HepG2 (cell line): ENCODE results near the gene CYP2W1. TPM values are rescaled to one million over a fixed set of nuclear protein-coding genes. Genes with fewer than 3 reads are reported as not detected.
"Not testable (repeated sequence)": the region's sequence is repeated elsewhere in the genome, so short reads cannot be mapped to it uniquely, and the experiment has no call there.

Source experiments
- ATAC-seq: fragments of 200-7000 bp; cut with Tn5 transposase; 3 replicates; pipeline ENCODE4 v1.9.1; 2020; ENCODE audit warnings: mild to moderate bottlenecking, moderate library complexity
- BruUV-seq: library from RNA; stranded (reverse); fragments of 400-500 nt; replicated peaks from 2 replicates; lab custom pipeline; 2021; lab: Mats Ljungman, UMichigan
- CTCF ChIA-PET: fragments of 300-600 bp; formaldehyde crosslinking; extraction: SDS; loops from one replicate; lab custom pipeline; 2021; ENCODE audit warnings: low total read pairs, inconsistent platforms, low intra/inter-chr PET ratio; lab: Yijun Ruan, JAX
- POLR2A ChIA-PET: fragments of 350-600 bp; sonication (Branson Sonifier 250); formaldehyde crosslinking; loops from one replicate; lab custom pipeline; 2020; ENCODE audit warnings: antibody characterized with exemption, inconsistent platforms; lab: Yijun Ruan, JAX
- DNase-seq: peaks from one replicate; pipeline ENCODE4 v3.0.0-alpha.2; 2015; ENCODE audit warnings: low spot score
- FAIRE-seq: peaks from 3 replicates; lab custom pipeline; 2011; peaks lifted over from hg19 to GRCh38; lab: Jason Lieb, UNC
- H2AFZ ChIP-seq: one replicate; pipeline ENCODE4 v1.6.1; 2011; ENCODE audit warnings: low read length, inconsistent platforms
- H3K27ac ChIP-seq: fragments of 300-600 bp; 3 replicates; pipeline ENCODE4 v1.8.0; 2011; ENCODE audit warnings: mixed run types, mild to moderate bottlenecking, mixed read lengths, low read length, inconsistent platforms; ENCODE audit not compliant: insufficient read depth; ENCODE audit errors: extremely low read length
- H3K27me3 ChIP-seq, 2 experiments: fragments of 200-600 bp in 1 of 2; 2 replicates in 1 of 2; 3 replicates in 1 of 2; pipeline versions ENCODE4 v1.6.0 to v1.8.0; 2011; ENCODE audit warnings: low read length in 2 of 2, mild to moderate bottlenecking in 2 of 2, moderate library complexity in 2 of 2, inconsistent platforms in 1 of 2; ENCODE audit not compliant: insufficient read depth in 2 of 2, control insufficient read depth in 1 of 2
- H3K36me3 ChIP-seq, 2 experiments: fragments of 200-600 bp in 1 of 2; replicated peaks in 1 of 2; 2 replicates in 1 of 2; 3 replicates in 1 of 2; pipeline versions ENCODE4 v1.5.1 to v1.8.0; 2011; ENCODE audit warnings: low read length in 2 of 2, inconsistent platforms in 1 of 2; ENCODE audit not compliant: insufficient read depth in 2 of 2, control insufficient read depth in 1 of 2
- H3K4me1 ChIP-seq: 2 replicates; pipeline ENCODE4 v1.5.1; 2012; ENCODE audit warnings: low read length, inconsistent platforms; ENCODE audit not compliant: insufficient read depth
- H3K4me2 ChIP-seq: 2 replicates; pipeline ENCODE4 v1.6.0; 2011; ENCODE audit warnings: low read depth, low read length, inconsistent platforms
- H3K4me3 ChIP-seq, 3 experiments: fragments of 200-600 bp in 1 of 3; sonication (generic), shearing (Covaris generic) in 1 of 3; replicated peaks in 1 of 3; 2 replicates each; pipeline ENCODE4 v1.5.1; 2011 to 2016; ENCODE audit warnings: low read length in 3 of 3, inconsistent platforms in 2 of 3, low read depth in 2 of 3, mild to moderate bottlenecking in 2 of 3, control low read depth in 1 of 3, mixed read lengths in 1 of 3; ENCODE audit not compliant: insufficient read depth in 1 of 3
- H3K79me2 ChIP-seq: one replicate; pipeline ENCODE4 v1.6.1; 2011; ENCODE audit warnings: low read length, inconsistent platforms; ENCODE audit not compliant: insufficient read depth
- H3K9ac ChIP-seq: 2 replicates; pipeline ENCODE4 v1.6.0; 2011; ENCODE audit warnings: mild to moderate bottlenecking, low read depth, low read length, inconsistent platforms; ENCODE audit not compliant: insufficient read depth
- H3K9me3 ChIP-seq: 2 replicates; pipeline ENCODE4 v1.5.1; 2012; ENCODE audit warnings: mild to moderate bottlenecking, low read length
- H4K20me1 ChIP-seq: 2 replicates; pipeline ENCODE4 v1.6.0; 2011; ENCODE audit warnings: inconsistent platforms, mild to moderate bottlenecking, low read length, moderate library complexity; ENCODE audit not compliant: insufficient read depth
- ASH2L ChIP-seq: fragments of 300-600, 200-600 bp; sonication (generic); IDR thresholded peaks from 2 replicates; pipeline ENCODE4 v1.7.0; 2017; ENCODE audit warnings: low read depth, mild to moderate bottlenecking, moderate library complexity, mixed read lengths, low read length; ENCODE audit not compliant: insufficient read length
- MED1 ChIP-seq: sonication (generic); formaldehyde crosslinking; IDR thresholded peaks from 2 replicates; pipeline ENCODE4 v1.4.0; 2020; ENCODE audit warnings: missing genetic modification reagents
- SCMH1 ChIP-seq: sonication (generic); formaldehyde crosslinking; IDR thresholded peaks from 2 replicates; pipeline ENCODE4 v1.9.0; 2021; ENCODE audit warnings: missing genetic modification reagents, mild to moderate bottlenecking, borderline replicate concordance
- ZNF460 ChIP-seq: sonication (generic); formaldehyde crosslinking; IDR thresholded peaks from 2 replicates; pipeline ENCODE4 v1.5.1; 2020; ENCODE audit warnings: missing genetic modification reagents, mild to moderate bottlenecking, borderline replicate concordance
- ZNF577 ChIP-seq: sonication (generic); formaldehyde crosslinking; IDR thresholded peaks from 2 replicates; pipeline ENCODE4 v1.4.0; 2020; ENCODE audit warnings: mild to moderate bottlenecking, low read depth, missing genetic modification reagents, borderline replicate concordance
- ZNF737 ChIP-seq: sonication (generic); formaldehyde crosslinking; IDR thresholded peaks from 2 replicates; pipeline ENCODE4 v1.5.0; 2020; ENCODE audit warnings: missing genetic modification reagents, mild to moderate bottlenecking, borderline replicate concordance
- WGBS: methylation state at CpG from one replicate; pipeline ENCODE4 v1.1.6; 2017; ENCODE audit warnings: low lambda C conversion rate; 5-methylcytosine and 5-hydroxymethylcytosine counted together
- in situ Hi-C: cut with HindIII; loops from 2 replicates; pipeline ENCODE4 v1.10.0; 2017; ENCODE audit warnings: low pct_unique_long_range_greater_than_20kb; ENCODE audit not compliant: extremely low pct_ligation_motif_present
- intact Hi-C: fragments of 100-400 bp; cut with micrococcal nuclease; formaldehyde crosslinking; loops from one replicate; pipeline ENCODE4 v1.10.0; 2022; ENCODE audit not compliant: unreplicated experiment
- polyA plus RNA-seq, 8 experiments: library from polyadenylated mRNA; depleted of rRNA in 3 of 8; stranded (reverse) in 7 of 8; unstranded in 1 of 8; fragments of >200 nt; fragmentation: Illumina TruSeq in 4 of 8; extraction: Trizol in 4 of 8; gene quantifications; 2 replicates each; pipeline versions ENCODE4 v1.2.1 to v1.2.3, GENCODE V29; 2011 to 2016; ENCODE audit warnings: low read depth in 4 of 8, missing spikeins in 1 of 8, mixed read lengths in 1 of 8; ENCODE audit not compliant: insufficient read depth in 1 of 8
- total RNA-seq, 5 experiments: library from RNA; depleted of rRNA; stranded (reverse); fragments of >200 nt; fragmentation: Illumina TruSeq; extraction: Trizol; gene quantifications; 2 replicates each; pipeline ENCODE4 v1.2.3, GENCODE V29; 2016; ENCODE audit warnings: low read depth in 1 of 5
- TF ChIP-seq, protein P1 (sequence below): sonication (generic); formaldehyde crosslinking; IDR thresholded peaks from 2 replicates; pipeline ENCODE4 v1.8.0; 2022; ENCODE audit warnings: missing genetic modification reagents, mild to moderate bottlenecking, moderate library complexity, borderline replicate concordance
- TF ChIP-seq, protein P2 (sequence below): sonication (generic); formaldehyde crosslinking; IDR thresholded peaks from 2 replicates; pipeline ENCODE4 v1.5.0; 2020; ENCODE audit warnings: mild to moderate bottlenecking, missing genetic modification reagents
- TF ChIP-seq, protein P3 (sequence below): sonication (generic); formaldehyde crosslinking; IDR thresholded peaks from 2 replicates; pipeline ENCODE4 v1.5.1; 2020; ENCODE audit warnings: missing genetic modification reagents, mild to moderate bottlenecking, borderline replicate concordance

CYP2W1 gene
- total and polyA plus RNA-seq, 2 of the 13 experiments (the other 11 are each of a cell fraction or from before 2014, with no cell fraction given) = 19.5 to 31.7 TPM

DNA sequence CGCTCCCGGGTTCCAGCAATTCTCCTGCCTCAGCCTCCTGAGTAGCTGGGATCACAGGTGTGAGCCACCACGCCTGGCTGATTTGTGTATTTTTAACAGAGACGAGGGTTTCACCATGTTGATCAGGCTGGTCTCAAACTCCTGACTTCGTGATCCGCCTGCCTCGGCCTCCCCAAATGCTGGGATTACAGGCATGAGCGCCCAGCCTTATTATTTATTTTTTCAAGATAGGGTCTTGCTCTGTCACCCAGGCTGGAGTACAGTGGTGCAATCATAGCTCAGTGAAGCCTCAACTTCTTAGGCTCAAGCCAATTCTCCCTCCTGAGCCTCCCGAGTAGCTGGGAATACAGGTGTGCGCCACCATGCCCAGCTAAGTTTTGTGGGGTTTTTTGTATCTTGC, 23.2 kb upstream of the CYP2W1 start:
- FAIRE-seq, H3K9ac ChIP-seq, H3K9me3 ChIP-seq, H3K36me3 ChIP-seq, H3K79me2 ChIP-seq, H4K20me1 ChIP-seq, ATAC-seq, H3K4me3 ChIP-seq, in situ Hi-C loops, H3K4me2 ChIP-seq, DNase-seq, CTCF ChIA-PET, H2AFZ ChIP-seq, BruUV-seq, H3K27me3 ChIP-seq: not testable (repeated sequence)
- peak overlapping the region; percentile 73 for H3K27ac ChIP-seq
- WGBS = 97% methylated on average over 10 of the region's 10 CpGs
- intact Hi-C loops = loop anchor here (10.0 kb wide), 2 partner anchors 55 to 145 kb away; no protein-coding TSS in a partner anchor
- peaks cover 86% of the 10 kb centered on the region for H3K4me1 ChIP-seq
- POLR2A ChIA-PET = interaction anchor here (1.3 to 5.2 kb wide), 3 partner anchors 14 to 23 kb away, joined by 7 to 95 read pairs (median 8); partner anchors contain the start of genes COX19 and CYP2W1
- TF ChIP-seq ZNF737 (CRISPR knock-in tag) = 0 out of 2 replicates have a peak, but pooled peaks have one; percentile 8
- TF ChIP-seq ZNF460 (CRISPR knock-in tag) = peak; percentile 80

DNA sequence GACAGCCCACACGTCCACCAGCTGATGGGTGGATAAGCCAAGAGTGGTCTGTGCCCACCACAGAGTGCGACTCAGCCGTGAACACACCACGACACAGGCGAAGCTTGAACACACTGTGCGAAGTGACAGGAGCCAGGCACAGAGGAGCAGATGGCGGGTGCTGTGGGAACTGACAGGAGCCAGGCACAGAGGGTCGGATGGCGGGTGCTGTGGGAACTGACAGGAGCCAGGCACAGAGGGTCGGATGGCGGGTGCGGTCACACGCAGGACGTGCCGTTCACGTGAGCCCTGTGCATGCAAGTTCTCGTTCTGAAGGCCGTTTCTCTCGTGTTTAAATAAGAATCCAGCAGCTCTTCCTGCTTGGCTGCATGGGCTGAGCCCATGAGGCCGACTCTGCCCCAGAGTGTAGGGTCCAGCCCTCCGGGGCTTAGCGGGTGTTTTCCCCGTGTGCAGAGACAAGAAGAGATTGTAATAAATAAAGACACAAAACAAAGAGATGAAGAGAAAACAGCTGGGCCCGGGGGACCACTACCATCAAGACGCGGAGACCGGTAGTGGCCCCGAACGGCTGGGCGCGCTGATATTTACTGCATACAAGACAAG, 22.6 kb upstream of the CYP2W1 start:
- 34% methylated on average over 20 of the region's 31 CpGs for WGBS
- Histone ChIP-seq H3K4me1 (peaks cover 86% of the 10 kb centered on the region), H4K20me1 (no peaks in the 10 kb centered on the region), H3K9me3 (no peaks in the 10 kb centered on the region), H3K27me3 (no peaks in the 10 kb centered on the region), H3K36me3 (no peaks in the 10 kb centered on the region), H3K27ac (peak overlapping the region; percentile 73), H3K4me2 (peak overlapping the region; percentile 28; the same call in 1 of the 2 replicates), H3K79me2 (no peaks in the 10 kb centered on the region), H3K9ac (peak overlapping the region; percentile 1; the same call in 1 of the 2 replicates), H3K4me3 (no peak overlapping the region; a peak in 1 of 6 replicates), H2AFZ (no peak overlapping the region)
- DNase-seq (peak; percentile 57), ATAC-seq (peak; percentile 2; the same call in 2 of the 3 replicates), FAIRE-seq (peak; percentile 69)
- ChIA-PET CTCF (no interaction called here), POLR2A (interaction anchor here (1.3 to 5.2 kb wide), 3 partner anchors 13 to 22 kb away, joined by 7 to 95 read pairs (median 8); partner anchors contain the start of genes COX19 and CYP2W1)
- BruUV-seq = no TSS peak
- intact Hi-C loops (no loop called here), in situ Hi-C loops (no loop called here)
- no peak for TF ChIP-seq SCMH1 (CRISPR knock-in tag)
- TF ChIP-seq, protein P1, sequence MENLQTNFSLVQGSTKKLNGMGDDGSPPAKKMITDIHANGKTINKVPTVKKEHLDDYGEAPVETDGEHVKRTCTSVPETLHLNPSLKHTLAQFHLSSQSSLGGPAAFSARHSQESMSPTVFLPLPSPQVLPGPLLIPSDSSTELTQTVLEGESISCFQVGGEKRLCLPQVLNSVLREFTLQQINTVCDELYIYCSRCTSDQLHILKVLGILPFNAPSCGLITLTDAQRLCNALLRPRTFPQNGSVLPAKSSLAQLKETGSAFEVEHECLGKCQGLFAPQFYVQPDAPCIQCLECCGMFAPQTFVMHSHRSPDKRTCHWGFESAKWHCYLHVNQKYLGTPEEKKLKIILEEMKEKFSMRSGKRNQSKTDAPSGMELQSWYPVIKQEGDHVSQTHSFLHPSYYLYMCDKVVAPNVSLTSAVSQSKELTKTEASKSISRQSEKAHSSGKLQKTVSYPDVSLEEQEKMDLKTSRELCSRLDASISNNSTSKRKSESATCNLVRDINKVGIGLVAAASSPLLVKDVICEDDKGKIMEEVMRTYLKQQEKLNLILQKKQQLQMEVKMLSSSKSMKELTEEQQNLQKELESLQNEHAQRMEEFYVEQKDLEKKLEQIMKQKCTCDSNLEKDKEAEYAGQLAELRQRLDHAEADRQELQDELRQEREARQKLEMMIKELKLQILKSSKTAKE (CRISPR knock-in tag) = no peak
- TF ChIP-seq, protein P2, sequence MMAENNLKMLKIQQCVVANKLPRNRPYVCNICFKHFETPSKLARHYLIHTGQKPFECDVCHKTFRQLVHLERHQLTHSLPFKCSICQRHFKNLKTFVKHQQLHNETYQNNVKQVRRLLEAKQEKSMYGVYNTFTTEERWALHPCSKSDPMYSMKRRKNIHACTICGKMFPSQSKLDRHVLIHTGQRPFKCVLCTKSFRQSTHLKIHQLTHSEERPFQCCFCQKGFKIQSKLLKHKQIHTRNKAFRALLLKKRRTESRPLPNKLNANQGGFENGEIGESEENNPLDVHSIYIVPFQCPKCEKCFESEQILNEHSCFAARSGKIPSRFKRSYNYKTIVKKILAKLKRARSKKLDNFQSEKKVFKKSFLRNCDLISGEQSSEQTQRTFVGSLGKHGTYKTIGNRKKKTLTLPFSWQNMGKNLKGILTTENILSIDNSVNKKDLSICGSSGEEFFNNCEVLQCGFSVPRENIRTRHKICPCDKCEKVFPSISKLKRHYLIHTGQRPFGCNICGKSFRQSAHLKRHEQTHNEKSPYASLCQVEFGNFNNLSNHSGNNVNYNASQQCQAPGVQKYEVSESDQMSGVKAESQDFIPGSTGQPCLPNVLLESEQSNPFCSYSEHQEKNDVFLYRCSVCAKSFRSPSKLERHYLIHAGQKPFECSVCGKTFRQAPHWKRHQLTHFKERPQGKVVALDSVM (CRISPR knock-in tag) = 0 out of 2 replicates have a peak, but pooled peaks have one; percentile 28
- TF ChIP-seq ZNF577 (CRISPR knock-in tag) = no peak
- peak; percentile 87 for TF ChIP-seq MED1
- TF ChIP-seq ASH2L = no peak
- TF ChIP-seq, protein P3, sequence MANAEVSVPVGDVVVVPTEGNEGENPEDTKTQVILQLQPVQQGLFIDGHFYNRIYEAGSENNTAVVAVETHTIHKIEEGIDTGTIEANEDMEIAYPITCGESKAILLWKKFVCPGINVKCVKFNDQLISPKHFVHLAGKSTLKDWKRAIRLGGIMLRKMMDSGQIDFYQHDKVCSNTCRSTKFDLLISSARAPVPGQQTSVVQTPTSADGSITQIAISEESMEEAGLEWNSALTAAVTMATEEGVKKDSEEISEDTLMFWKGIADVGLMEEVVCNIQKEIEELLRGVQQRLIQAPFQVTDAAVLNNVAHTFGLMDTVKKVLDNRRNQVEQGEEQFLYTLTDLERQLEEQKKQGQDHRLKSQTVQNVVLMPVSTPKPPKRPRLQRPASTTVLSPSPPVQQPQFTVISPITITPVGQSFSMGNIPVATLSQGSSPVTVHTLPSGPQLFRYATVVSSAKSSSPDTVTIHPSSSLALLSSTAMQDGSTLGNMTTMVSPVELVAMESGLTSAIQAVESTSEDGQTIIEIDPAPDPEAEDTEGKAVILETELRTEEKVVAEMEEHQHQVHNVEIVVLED (CRISPR knock-in tag) = peak; percentile 74
